ENCODE data around the gene HIRA. TPM values are rescaled to one million over a fixed set of nuclear protein-coding genes. Genes with fewer than 3 reads are reported as not detected.

HIRA gene
- total RNA-seq, 1 donor from 2014 or later: 38.2 TPM

GRCh38 chr22:19355413-19356157, 75.9 kb downstream of the HIRA start:
- H3K27me3 Mint-ChIP-seq (ENCODE audit: low read depth): no peaks in the 10 kb centered on the region
- H3K36me3 Mint-ChIP-seq: peaks cover 24% of the 10 kb centered on the region
- H3K4me1 Mint-ChIP-seq: no peaks in the 10 kb centered on the region

DNA sequence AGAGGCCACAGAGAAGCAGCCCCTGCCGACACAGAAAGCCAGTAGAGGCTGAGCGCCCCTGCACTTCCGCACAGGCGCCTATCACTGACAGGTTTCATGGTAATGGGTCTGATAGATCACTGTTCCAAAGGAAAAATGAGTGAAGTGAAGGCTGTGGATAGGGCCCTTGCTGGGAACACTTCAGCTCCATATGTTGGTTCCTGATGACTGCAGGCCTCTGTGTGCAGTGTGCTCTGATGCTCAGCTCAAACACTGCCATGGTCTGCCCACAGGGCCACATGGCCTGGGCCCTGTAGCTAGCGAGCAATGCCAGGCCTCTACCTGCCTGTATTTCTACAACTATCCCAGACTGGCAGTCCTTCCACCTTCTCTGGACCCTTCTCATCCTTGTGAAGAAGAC, 77.3 kb downstream of the HIRA start:
- H3K4me3 Mint-ChIP-seq: no peak overlapping the region
- no peaks in the 10 kb centered on the region for H3K27me3 Mint-ChIP-seq (ENCODE audit: low read depth)
- DNase-seq (ENCODE audit: low spot score in 2 of 2, unreplicated experiment in 2 of 2): no peak
- H3K4me1 Mint-ChIP-seq: no peaks in the 10 kb centered on the region
- no peak overlapping the region for H3K27ac Mint-ChIP-seq
- no peaks in the 10 kb centered on the region for H3K9me3 Mint-ChIP-seq
- TF ChIP-seq CTCF (IDR thresholded peaks at IDR 0.05; ENCODE audit: unreplicated experiment): no peak
- H3K36me3 Mint-ChIP-seq: peaks cover 34% of the 10 kb centered on the region

More at GRCh38 chr22:19355413-19356157, 75.9 kb downstream of the HIRA start:
- Mint-ChIP-seq H3K9me3 (no peaks in the 10 kb centered on the region), H3K4me3 (no peak overlapping the region), H3K27ac (no peak overlapping the region)
- no peak for TF ChIP-seq CTCF (IDR thresholded peaks at IDR 0.05; ENCODE audit: unreplicated experiment)
- no peak for DNase-seq (ENCODE audit: low spot score in 2 of 2, unreplicated experiment in 2 of 2)

DNA sequence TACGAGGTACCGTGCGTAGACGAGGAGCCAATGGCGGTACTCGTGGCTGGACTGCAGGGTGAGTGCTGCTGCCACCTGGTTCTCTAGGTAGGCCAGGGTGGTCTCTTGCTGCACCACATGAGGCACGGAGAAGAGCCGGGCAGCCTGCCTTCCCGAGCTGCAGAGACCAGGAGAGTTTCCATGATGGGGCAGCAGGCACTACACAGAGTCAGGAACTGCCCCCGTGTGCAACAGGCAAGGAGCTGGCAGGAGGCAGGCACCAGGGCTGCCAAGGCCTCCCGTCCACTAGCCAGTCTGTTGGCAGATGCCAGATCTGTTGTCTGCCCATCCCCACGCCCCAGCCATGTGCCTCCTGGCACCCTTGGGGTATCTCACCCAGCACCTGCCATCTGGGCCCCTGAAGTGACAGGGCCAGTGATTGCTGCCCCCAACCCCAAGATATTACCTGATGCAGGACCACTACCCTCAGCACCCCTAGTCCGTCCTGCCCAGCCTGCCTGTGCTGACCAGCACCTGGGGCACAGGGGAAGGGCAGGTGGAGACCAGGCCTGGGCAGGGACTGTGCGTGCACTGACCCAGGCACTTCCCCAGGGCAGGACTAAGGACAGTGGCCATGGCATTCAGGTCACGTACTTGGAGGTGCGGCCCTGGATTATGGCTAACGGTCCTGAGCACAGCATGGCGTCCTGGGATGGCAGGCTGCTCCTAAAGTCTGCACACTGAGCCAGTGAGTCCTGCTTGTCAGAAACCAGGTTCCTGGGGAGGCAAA, 78.0 kb downstream of the HIRA start:
- Mint-ChIP-seq H3K9me3 (no peaks in the 10 kb centered on the region), H3K36me3 (peaks cover 34% of the 10 kb centered on the region), H3K27me3 (ENCODE audit: low read depth) (no peaks in the 10 kb centered on the region), H3K4me3 (no peak overlapping the region), H3K27ac (no peak overlapping the region), H3K4me1 (no peaks in the 10 kb centered on the region)
- no peak for DNase-seq (ENCODE audit: low spot score in 2 of 2, unreplicated experiment in 2 of 2)
- TF ChIP-seq CTCF (IDR thresholded peaks at IDR 0.05; ENCODE audit: unreplicated experiment): no peak

DNA sequence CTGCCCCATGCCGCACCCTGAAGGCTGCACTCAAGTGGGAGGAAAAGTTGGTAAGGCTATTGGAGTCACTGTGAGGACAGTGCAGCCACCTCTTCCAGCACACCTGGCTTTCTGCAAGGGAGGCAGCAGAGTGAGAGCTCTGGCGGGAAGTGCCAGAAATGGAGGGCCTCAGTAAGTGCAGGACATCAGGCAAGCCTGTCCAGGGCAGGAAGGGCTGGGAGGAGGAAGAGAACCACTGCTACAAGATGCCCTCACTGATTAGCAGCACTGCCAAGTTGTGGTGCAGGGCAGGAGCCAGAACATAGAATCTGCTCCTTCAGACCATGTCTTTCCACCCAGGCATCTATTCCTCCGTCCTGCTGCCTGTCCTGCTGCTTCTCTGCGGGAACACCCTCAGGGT, 78.8 kb downstream of the HIRA start:
- no peaks in the 10 kb centered on the region for H3K27me3 Mint-ChIP-seq (ENCODE audit: low read depth)
- DNase-seq (ENCODE audit: low spot score in 2 of 2, unreplicated experiment in 2 of 2): no peak
- no peak overlapping the region for H3K27ac Mint-ChIP-seq
- no peaks in the 10 kb centered on the region for H3K4me1 Mint-ChIP-seq
- no peak for TF ChIP-seq CTCF (IDR thresholded peaks at IDR 0.05; ENCODE audit: unreplicated experiment)
- H3K36me3 Mint-ChIP-seq: peaks cover 37% of the 10 kb centered on the region
- no peak overlapping the region for H3K4me3 Mint-ChIP-seq
- H3K9me3 Mint-ChIP-seq: no peaks in the 10 kb centered on the region

- Mint-ChIP-seq H3K27me3 (ENCODE audit: low read depth) (no peaks in the 10 kb centered on the region), H3K9me3 (no peaks in the 10 kb centered on the region), H3K27ac (no peak overlapping the region), H3K36me3 (peaks cover 40% of the 10 kb centered on the region), H3K4me3 (no peak overlapping the region), H3K4me1 (no peaks in the 10 kb centered on the region)
- no peak for TF ChIP-seq CTCF (IDR thresholded peaks at IDR 0.05; ENCODE audit: unreplicated experiment)
- no peak for DNase-seq (ENCODE audit: low spot score in 2 of 2, unreplicated experiment in 2 of 2)
Observed at GRCh38 chr22:19352217-19352616, 79.3 kb downstream of the HIRA start.
